ENCODE measurements around the gene UHRF1.
"Not testable (repeated sequence)": the region's sequence is repeated elsewhere in the genome, so short reads cannot be mapped to it uniquely, and the experiment has no call there.

The UHRF1 gene

DNA sequence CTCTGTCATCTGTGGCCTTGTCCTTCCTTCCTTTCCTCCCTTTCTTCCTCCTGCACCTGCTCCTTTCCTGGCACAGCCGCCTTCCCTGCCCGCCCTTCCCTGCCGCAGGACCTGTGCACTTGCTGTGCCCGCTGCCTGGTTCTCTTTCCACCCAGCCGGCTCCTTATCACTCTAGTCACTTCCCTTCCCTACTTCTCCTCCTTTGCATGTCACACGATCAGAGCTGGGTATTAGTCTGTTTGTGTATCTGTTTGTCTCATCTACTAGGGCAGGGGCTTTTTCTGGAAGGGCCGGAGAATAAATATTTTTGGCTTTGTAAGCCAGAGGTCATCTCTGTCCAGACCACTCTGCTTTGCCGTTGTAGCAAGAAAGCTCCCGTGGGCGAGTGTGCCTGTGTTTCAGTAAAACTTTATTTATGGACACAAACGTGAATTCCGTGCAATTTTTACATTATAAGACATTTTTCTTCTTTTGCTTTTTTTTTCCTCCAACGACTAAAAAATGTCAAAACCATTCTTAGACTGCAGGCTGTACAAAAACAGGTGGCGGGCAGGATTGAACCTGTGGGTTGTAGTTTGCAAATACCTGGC, 65.7 kb downstream of the UHRF1 start:
- no peak for DNase-seq

GRCh38 chr19:4975601-4976000, 66.3 kb downstream of the UHRF1 start:
- not testable (repeated sequence) for DNase-seq

- DNase-seq, result peak; percentile 49
Observed at GRCh38 chr19:4976401-4977298, 67.3 kb downstream of the UHRF1 start.

GRCh38 chr19:4977299-4978174, 68.2 kb downstream of the UHRF1 start:
- DNase-seq, result peak; percentile 67

GRCh38 chr19:4979211-4979807, 70.0 kb downstream of the UHRF1 start:
- DNase-seq, result no peak

GRCh38 chr19:4980067-4980466, 70.8 kb downstream of the UHRF1 start:
- no peak for DNase-seq

GRCh38 chr19:4980838-4981680, 71.8 kb downstream of the UHRF1 start:
- no peak for DNase-seq

- DNase-seq, result no peak
Observed at GRCh38 chr19:4981681-4981958, 72.3 kb downstream of the UHRF1 start.

DNA sequence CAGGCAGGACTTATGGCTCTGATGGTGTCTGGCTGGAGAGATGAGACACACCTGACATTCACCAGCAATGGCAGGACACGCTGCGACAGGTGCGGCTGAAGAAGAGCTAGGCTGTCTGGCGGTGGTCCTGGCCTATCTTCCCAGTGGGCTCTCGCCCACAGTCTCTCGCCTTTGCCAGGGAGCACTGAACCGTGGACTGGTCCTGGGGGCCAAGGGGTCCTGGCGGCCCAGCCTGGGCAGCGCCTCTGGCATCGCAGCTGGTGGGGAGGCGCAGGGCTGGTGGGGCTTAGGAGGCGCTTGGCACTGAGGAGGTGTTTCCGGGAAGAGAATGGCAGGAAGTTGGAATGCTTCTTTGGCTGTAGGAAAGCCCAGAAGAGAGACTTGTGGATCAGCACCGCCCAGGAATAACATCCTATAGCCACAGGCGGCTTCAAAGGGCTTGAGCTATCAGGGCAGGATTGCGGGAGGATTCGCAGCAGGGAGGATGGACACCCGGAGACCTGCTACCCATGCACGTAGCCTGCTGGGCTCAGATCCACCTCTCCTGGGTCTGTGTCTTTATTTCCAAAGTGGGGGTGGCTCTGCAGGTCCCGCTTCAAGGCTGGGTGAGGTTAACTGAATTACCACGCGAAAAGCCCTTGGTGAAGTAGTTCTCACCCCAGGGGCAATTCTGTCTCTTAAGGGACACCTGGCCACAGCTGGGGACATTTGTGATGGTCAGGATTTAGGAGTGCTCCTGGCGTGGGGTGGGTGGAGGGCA, 74.2 kb downstream of the UHRF1 start:
- DNase-seq, result no peak

DNA sequence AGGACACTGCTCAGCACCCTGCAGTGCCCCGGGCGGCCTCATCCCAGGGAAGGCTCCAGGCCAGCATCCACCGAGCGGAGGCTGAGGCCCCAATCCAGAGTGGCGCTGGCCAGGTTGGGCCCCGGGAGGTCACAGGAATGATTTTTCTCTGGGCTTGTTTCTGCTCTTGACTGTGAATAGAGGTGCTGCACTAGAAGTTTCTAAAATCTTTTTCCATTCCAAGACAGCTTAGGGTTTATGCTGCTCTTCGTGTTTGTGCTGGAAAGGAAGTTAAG, 74.7 kb downstream of the UHRF1 start:
- no peak for DNase-seq

DNA sequence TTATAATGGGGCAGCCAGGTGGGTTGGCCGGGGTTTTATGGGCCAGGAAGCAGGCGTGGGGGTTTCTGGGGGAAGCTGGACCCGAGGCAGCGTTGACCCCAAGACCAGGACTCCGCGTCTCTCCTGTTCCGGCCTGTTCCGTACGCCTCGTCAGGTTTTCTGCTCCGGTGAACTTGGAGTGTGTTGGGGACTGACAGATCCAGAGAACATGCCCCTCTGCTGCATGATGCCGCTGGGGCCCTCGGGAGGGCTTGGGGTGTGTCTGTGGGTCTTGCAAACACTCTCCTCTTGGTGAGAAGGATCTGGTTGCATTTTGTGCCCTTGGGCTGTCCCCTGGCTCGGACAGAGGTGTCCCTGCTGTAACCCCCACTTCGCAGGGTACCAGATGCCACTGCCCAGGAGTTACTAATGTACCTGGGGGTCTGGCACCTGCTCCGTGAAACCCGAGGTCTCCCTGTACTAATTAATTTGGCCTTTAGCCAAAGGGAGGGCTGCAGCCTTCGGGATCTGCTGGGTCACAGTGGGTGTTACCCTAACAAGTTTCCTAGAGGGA, 75.2 kb downstream of the UHRF1 start:
- DNase-seq, result no peak

DNA sequence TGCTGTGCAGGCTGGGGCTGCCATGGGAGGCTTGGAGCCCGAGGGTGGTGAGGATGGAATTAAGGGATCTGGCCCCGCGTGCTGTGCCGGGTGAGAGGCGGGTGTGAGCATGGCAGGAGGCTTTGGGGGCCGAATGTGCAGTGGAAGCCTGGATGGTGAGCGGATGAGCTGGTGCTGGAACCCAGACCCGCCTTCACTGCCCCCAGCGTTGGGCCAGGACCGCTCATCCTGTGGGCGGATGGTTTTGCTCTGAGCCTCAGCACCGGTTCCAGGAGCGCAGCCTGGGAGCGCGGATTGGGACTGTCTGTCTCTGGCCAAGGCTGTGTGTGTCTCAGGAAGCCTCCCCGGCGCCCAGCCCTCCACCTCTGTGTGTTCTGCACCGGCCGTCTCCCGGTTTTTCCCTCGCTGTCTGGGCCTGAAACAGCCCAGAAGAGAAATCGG, 76.3 kb downstream of the UHRF1 start:
- DNase-seq, result no peak

DNA sequence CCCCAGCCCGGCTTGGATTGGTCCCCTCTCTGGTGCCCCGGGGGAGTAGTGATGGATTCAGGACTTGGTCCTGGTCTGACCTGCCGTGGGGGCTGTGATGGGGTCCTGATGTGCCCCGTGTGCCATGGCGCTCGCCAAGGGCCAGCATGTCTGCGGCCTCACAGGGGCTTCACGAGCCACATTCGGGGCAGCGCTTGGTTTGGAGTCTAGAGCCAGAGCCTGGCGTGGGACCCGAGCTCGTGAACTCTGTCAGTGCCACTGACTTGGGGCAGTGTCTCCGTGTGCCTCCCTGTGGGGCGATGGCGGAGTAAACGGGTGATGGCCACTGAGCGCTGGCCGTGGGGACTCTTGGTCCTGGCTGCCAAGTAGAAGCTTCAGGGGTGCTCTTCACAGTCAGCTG, 76.8 kb downstream of the UHRF1 start:
- DNase-seq, result no peak

GRCh38 chr19:4986471-4986891, 77.2 kb downstream of the UHRF1 start:
- no peak for DNase-seq

- no peak for DNase-seq
Observed at GRCh38 chr19:4987256-4987655, 78.0 kb downstream of the UHRF1 start.

- DNase-seq, result no peak
Observed at GRCh38 chr19:4987692-4988370, 78.5 kb downstream of the UHRF1 start.

DNA sequence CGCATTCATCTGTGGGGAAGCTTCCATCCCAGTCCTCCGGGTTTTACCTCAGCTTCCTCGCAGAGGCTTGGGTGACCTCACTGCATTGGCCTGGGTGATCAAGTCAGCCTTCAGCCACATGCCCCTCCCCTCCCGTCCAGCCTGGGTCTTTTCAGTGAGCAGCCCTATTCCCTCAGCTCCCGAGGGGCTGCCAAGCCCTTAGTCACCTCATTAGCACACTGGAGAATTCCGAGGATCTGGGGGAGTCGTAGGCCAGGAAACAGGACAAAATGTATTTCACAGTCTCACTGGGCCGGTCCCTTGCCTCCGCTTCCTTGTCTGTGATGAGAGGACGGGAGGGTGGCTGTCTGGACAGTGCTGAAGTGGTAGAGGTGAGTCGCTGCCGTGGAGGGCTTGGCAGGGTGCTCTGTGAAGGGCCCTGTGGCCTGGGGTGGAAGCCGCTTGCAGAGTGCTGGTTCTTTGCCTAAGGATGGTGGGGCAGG, 79.5 kb downstream of the UHRF1 start:
- no peak for DNase-seq

DNA sequence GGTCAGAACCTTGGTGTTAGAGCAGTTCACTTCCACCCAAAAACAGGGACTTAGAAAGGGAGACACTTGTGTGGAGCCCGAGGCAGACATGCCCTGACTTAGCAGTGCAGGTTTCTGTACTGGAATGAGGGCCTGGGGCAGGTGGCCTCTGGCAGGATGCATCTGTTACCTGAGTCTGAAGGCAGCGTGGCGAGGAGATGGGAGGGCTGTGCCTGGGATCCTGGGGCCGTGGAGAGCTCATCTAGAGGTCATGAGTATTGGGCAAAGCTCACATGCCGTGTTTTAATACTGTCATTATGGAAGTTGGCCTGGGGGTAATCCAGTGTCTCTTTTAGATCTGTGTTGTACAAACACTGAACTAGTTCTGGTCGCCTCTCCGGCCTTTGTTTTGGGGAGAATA, 81.0 kb downstream of the UHRF1 start:
- no peak for DNase-seq

GRCh38 chr19:4991538-4991937, 82.2 kb downstream of the UHRF1 start:
- DNase-seq, result no peak

DNA sequence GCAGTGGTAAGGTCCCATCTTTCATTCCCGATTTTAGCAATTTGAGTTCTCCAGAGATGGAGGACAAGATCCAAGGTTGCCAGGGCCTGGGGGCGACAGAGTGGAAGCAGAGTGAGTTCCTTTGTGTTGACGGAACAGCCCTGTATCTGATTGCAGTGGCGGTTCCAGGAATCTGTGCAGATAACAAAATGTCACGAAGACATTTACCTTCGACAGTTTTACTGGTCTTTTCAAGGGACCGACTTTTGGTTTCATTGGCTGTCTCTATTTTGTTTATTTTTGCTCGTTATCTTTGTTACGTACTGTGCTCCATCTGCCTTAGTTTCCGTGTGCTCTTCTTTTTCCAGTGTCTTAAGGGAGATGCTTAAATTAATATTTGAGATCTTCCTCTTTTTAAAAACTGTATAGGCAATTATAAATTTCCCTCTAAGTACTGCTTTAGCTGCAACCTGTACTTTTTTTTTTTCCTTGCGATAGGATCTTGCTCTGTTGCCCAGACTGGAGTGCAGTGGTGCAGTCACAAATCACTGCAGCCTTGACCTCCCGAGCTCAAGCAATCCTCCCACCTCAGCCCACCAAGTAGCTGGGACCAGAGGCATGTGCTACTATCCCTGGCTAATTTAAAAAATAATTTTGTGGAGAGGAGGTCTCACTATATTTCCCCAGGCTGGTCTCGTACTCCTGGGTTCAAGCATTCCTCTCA, 82.8 kb downstream of the UHRF1 start:
- no peak for DNase-seq
